Large intestine (tissue), 3 donors: ENCODE results near the gene TBC1D14. TPM values are rescaled to one million over a fixed set of nuclear protein-coding genes. Genes with fewer than 3 reads are reported as not detected.

Source experiments
- DNase-seq, 2 donors: peaks; one replicate each; pipeline versions ENCODE4 v3.0.0 to v3.0.0-alpha.2; 2013
- H3K27ac ChIP-seq: one replicate; pipeline ENCODE4 v1.5.1; 2013; ENCODE audit warnings: low read length
- H3K27me3 ChIP-seq: 2 replicates; pipeline ENCODE4 v1.6.1; 2013; ENCODE audit warnings: low read length; ENCODE audit not compliant: control insufficient read depth, insufficient read depth
- H3K36me3 ChIP-seq: 2 replicates; pipeline ENCODE4 v1.6.1; 2013; ENCODE audit warnings: low read length; ENCODE audit not compliant: control insufficient read depth, insufficient read depth
- H3K4me1 ChIP-seq: one replicate; pipeline ENCODE4 v1.6.1; 2013; ENCODE audit warnings: low read length; ENCODE audit not compliant: control insufficient read depth, insufficient read depth
- H3K4me3 ChIP-seq: one replicate; pipeline ENCODE4 v1.5.1; 2013; ENCODE audit warnings: low read length
- H3K9me3 ChIP-seq: one replicate; pipeline ENCODE4 v1.6.1; 2013; ENCODE audit warnings: mild to moderate bottlenecking, low read depth, low read length, moderate library complexity; ENCODE audit not compliant: control insufficient read depth
- WGBS: methylation state at CpG from one replicate; pipeline ENCODE4 v1.1.5; 2013; ENCODE audit warnings: low lambda C conversion rate; ENCODE audit not compliant: insufficient coverage; 5-methylcytosine and 5-hydroxymethylcytosine counted together
- polyA plus RNA-seq: library from polyadenylated mRNA; unstranded; fragments of 120-200 nt; gene quantifications from one replicate; pipeline ENCODE4 v1.2.1, GENCODE V29; 2013

The TBC1D14 gene
- polyA plus RNA-seq, 1 donor, result 48.9 TPM

DNA sequence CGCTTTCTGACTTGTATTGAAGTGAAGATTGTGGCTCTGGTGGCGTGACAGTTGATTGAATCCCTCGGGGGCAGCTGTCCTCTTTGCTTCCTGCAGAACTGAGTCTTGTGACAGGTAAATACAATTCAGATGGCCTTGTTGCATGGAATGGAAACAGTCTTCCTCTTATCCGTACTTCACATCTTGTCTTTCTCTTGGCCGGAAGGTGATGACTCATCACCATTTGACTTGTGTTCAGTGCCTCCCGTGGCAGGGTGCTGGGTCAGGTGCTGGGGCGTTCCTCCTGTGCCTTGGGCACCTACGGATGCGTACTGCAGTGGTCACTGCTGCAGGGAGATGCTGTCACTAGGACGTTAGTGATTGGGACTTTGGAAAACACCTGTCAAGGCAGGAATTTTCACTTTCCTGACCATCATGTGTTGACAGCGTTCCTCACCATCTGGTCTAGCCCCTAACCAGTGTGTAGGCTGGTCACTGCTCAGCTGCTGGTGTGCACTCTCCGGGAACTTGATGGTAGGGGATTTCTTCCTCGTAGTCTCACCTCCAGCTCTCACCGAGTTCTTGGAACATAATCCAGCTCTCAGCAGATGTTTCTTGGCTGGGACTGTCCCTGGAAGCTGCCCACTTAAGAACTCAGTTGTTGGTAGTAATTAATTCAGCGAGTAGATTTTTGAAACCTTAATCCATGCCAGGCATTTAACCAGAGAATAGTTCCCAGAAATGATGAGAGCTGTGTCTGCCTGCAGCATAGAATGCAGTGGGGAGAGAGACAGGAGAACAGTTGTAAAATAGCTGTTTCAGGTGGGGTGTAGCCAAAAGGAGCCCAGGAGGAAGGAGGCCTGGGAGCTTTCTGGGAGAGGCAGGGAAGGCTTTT lies 7.2 kb downstream of the TBC1D14 start:
- H3K27ac ChIP-seq, result peak overlapping the region; percentile 97
- peaks cover 2% of the 10 kb centered on the region for H3K36me3 ChIP-seq
- peaks cover 53% of the 10 kb centered on the region for H3K4me1 ChIP-seq
- no CpG with 5 or more reads among the region's 15 CpGs for WGBS
- DNase-seq, result peak; percentile 85 to 91
- no peaks in the 10 kb centered on the region for H3K27me3 ChIP-seq
- H3K9me3 ChIP-seq, result no peaks in the 10 kb centered on the region
- no peak overlapping the region for H3K4me3 ChIP-seq

DNA sequence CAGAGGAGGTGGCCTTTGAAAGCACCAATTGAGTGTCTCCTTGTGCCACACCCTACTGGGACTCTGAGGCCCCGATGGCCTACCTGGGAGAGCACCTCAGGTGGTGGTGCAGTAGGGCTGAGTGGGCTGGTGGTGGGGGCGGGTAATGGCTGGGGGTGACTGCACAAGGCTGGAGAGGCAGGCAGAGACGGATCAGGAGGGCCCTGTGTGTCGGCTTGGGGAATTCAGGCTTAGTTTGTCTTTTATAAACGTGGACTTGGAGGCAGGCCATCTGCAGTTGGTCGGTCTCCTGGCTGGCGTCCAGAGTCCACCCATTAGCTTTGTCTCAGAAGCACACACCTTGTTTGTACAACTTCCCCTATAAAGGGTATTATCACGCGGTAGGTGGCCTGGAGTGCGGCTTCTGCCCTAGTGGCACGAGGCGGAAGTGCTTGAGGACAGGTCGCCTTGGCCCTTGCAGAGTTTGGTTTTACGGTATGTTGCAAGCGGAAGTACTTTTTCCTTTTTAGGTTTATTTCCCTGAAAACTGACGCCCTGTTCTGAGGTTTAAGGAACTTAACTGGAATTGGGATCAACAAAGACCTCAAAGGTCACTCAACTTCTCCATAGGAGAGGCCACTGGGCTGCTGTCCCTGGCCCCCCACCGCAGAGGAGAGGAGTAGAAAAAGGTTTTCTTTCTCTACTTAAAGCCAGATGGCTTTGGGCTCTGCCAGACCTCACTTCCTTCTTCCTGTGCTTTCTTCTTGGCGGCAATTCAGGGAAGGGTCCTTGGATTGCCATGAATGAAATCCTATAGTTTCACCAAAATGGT lies 8.0 kb downstream of the TBC1D14 start:
- peak; percentile 95 to 99 for DNase-seq
- H3K27ac ChIP-seq, result peak overlapping the region; percentile 97
- H3K36me3 ChIP-seq, result peaks cover 2% of the 10 kb centered on the region
- WGBS, result 50% methylated on average over 1 of the region's 18 CpGs
- H3K9me3 ChIP-seq, result no peaks in the 10 kb centered on the region
- no peak overlapping the region for H3K4me3 ChIP-seq
- peaks cover 48% of the 10 kb centered on the region for H3K4me1 ChIP-seq
- no peaks in the 10 kb centered on the region for H3K27me3 ChIP-seq

DNA sequence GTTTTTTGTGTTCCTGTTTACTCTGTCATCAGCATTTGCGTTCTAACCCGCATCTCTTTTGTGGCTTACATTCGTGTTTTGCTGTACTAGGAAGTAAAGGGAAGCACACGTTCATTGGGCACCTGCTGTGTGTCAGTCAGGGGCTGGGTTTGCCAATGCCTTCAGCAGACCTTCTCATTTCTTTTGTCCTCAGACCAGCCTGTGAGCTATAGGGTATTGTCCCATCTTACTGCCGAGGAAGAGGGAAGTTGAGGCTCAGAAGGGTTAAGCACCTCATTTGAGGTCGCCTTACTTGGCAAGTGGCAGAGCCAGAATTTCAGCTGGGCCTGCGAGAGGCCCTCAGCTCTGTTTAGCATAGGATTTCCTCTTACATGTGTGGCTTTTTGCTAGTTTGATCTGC lies 8.7 kb downstream of the TBC1D14 start:
- Histone ChIP-seq H3K9me3 (peaks cover under 1% of the 10 kb centered on the region), H3K27ac (peak overlapping the region; percentile 97), H3K4me3 (no peak overlapping the region), H3K27me3 (no peaks in the 10 kb centered on the region), H3K36me3 (peaks cover 4% of the 10 kb centered on the region), H3K4me1 (peaks cover 46% of the 10 kb centered on the region)
- no CpG with 5 or more reads among the region's 7 CpGs for WGBS
- peak in 1 of 2 donors; percentile 23 for DNase-seq

DNA sequence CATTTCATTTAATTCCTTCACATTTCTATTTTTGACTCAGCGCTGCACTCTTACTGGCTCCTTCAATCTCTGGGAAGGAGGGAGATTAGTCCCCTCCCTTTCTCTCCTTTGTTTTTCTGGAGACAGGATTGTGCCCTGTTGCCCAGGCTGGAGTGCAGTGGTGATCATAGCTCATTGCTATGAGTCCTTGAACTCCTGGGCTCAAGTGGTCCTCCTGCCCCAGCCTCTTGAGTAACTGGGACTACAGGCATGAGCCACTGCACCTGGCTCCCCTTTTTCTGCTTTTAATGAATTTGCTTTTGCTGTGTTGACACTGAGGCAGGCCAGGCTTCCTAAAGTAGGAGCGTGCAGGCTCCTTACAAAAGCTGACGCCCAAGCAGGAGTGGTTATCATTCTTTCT lies 10.5 kb downstream of the TBC1D14 start:
- DNase-seq, result peak in 1 of 2 donors; percentile 37
- no peak overlapping the region for H3K27ac ChIP-seq
- peaks cover 41% of the 10 kb centered on the region for H3K4me1 ChIP-seq
- peaks cover 20% of the 10 kb centered on the region for H3K36me3 ChIP-seq
- no CpG with 5 or more reads among the region's 3 CpGs for WGBS
- no peaks in the 10 kb centered on the region for H3K27me3 ChIP-seq
- H3K4me3 ChIP-seq, result no peak overlapping the region
- H3K9me3 ChIP-seq, result peaks cover 3% of the 10 kb centered on the region

DNA sequence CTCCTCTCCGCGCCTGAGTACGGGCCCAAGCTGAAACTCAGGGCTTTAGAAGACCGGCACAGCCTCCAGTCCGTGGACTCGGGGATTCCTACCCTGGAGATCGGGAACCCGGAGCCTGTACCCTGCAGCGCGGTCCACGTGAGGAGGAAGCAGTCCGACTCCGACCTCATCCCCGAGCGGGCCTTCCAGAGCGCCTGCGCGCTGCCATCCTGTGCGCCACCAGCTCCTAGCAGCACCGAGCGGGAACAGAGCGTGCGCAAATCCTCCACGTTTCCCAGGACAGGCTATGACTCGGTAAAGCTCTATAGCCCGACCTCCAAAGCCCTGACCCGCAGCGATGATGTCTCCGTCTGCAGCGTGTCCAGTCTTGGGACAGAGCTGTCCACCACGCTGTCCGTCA lies 13.9 kb downstream of the TBC1D14 start:
- Histone ChIP-seq H3K36me3 (peaks cover 29% of the 10 kb centered on the region), H3K27me3 (no peaks in the 10 kb centered on the region), H3K4me3 (no peak overlapping the region), H3K9me3 (peaks cover 3% of the 10 kb centered on the region), H3K27ac (no peak overlapping the region), H3K4me1 (peaks cover 29% of the 10 kb centered on the region)
- no peak for DNase-seq
- no CpG with 5 or more reads among the region's 32 CpGs for WGBS

DNA sequence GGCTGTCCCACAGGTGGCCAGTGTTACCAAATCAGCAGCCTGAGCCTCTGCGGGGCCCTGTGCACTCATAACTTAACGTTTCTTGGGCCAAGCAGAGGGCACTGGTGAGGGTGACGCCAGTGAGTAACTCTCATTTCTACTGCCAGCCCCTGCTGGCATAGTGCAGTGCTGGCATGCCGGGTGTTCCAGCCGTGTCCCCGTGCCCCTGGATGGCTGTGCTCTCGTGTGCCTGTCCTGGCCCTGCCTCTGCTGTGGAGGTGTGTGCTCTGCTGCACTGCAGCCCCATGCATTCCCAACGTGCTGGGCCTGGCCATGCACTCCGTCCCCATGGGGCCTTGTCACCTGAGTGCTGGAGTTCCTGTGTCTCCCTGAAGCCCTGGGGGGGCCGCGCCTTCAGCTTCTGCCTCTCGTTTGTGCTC lies 14.7 kb downstream of the TBC1D14 start:
- WGBS, result no CpG with 5 or more reads among the region's 12 CpGs
- Histone ChIP-seq H3K36me3 (peaks cover 29% of the 10 kb centered on the region), H3K9me3 (peaks cover 3% of the 10 kb centered on the region), H3K4me1 (peaks cover 34% of the 10 kb centered on the region), H3K4me3 (no peak overlapping the region), H3K27ac (no peak overlapping the region), H3K27me3 (no peaks in the 10 kb centered on the region)
- no peak for DNase-seq

DNA sequence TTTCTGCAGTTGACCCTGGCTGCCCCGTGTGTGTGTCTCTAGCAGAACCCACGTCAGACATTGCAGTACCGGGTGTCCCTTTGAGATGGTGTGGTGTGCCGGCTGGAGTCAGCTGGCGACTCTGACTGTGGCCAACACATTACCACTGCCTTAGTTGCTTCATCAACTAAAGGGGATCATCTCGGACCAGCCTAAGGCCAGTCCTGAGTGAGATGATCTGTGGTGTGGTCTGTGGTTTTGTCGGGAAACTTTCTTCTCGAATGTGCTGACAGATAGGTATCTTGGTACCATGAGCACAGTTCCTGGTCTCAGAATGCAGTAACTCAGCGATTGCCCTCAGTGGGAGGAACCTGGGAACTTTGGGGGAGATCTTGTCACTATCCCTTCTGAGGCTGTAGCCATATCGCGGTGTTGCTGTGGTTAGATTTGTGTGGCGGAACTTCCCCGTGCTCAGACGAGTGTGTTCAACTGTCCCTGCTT lies 15.8 kb downstream of the TBC1D14 start:
- peaks cover 39% of the 10 kb centered on the region for H3K4me1 ChIP-seq
- no CpG with 5 or more reads among the region's 14 CpGs for WGBS
- no peak overlapping the region for H3K27ac ChIP-seq

DNA sequence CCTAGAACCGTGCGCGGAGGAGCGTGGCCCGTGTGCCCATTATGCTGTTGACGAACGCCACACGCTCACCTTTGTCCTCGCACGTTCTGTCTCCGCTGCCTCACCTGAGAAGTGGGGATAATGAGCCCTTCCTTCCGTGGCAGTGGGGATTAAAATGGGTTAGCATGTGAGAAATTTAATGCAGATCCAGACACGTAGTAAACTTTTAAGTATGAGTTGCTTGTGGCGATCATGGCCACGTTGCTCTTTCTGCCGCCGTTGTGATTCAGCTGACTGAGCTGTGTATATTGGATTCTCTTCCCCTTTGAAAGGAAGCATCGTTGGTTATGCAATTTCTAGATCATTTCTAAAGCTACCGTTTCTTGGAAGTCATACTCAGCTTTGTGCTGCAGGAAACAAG lies 16.5 kb downstream of the TBC1D14 start:
- peak overlapping the region; percentile 88 for H3K27ac ChIP-seq
- H3K9me3 ChIP-seq, result peaks cover 3% of the 10 kb centered on the region
- H3K4me1 ChIP-seq, result peaks cover 45% of the 10 kb centered on the region
- DNase-seq, result no peak
- H3K36me3 ChIP-seq, result peaks cover 29% of the 10 kb centered on the region
- H3K4me3 ChIP-seq, result no peak overlapping the region
- WGBS, result 60% methylated on average over 1 of the region's 19 CpGs
- H3K27me3 ChIP-seq, result no peaks in the 10 kb centered on the region

More for the DNA sequence above, 15.8 kb downstream of the TBC1D14 start:
- H3K27me3 ChIP-seq, result no peaks in the 10 kb centered on the region
- DNase-seq, result no peak
- H3K4me3 ChIP-seq, result no peak overlapping the region
- peaks cover 3% of the 10 kb centered on the region for H3K9me3 ChIP-seq
- peaks cover 29% of the 10 kb centered on the region for H3K36me3 ChIP-seq

DNA sequence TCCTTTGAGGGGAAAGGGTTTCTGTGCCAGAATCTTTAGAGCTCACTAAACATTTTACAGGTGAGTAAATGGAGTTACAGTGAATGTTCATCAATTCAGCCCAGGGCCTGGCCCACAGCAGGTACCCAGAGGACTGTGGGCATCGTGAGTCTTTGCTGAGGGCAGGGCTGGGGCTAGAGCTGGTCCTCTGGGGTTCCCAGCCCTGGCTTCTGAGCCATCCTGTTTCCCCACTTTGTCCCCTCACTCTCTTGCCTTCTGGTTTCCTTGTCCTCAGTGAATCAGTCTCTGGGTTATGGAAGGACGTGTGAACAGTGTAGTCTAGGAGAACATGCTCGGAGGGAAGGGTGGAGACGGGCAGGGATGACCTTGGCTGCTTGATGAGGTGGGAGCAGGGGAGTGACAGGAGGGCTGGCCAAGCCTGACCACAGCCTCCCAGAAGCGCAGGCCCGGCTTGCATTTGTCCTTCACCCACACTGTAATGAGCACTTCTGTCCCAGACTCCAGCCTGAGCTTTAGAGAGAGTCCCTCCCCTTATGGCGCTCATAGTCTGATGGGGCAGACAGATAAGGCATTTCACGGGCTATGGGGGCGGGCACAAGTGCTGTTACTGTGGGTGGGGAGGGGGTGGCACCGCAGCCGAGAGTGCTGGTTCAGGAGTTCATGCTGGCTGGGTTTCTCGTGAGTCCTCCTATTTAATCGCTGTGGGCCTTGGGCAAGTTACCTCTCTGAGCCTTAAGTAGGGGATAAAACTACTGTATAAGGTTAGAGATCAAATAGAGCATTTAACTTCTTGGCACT lies 17.3 kb downstream of the TBC1D14 start:
- Histone ChIP-seq H3K4me3 (no peak overlapping the region), H3K9me3 (peaks cover 3% of the 10 kb centered on the region), H3K27ac (peak overlapping the region; percentile 88), H3K4me1 (peaks cover 49% of the 10 kb centered on the region), H3K36me3 (peaks cover 29% of the 10 kb centered on the region), H3K27me3 (no peaks in the 10 kb centered on the region)
- WGBS, result no CpG with 5 or more reads among the region's 13 CpGs
- DNase-seq, result peak; percentile 89 to 95

DNA sequence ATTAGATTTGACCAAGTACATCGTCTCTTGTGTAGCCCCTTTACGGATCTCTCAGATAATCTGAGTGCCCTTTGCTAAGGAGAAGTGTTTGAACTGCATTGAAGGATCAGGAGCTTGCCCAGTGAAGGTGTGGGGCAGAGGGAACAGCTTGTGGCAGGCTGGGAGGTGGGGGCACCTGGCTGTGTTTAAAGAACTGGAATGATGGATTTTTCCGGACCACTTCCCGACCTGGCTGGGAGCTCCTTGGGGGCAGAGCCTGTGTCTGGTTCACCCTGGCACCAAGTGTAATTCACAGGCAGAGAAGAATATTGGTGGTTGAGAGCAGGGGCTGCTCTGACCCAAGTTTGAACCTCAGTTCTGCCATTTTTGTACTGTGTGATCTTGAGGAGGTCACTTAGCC lies 18.5 kb downstream of the TBC1D14 start:
- Histone ChIP-seq H3K4me1 (peaks cover 49% of the 10 kb centered on the region), H3K4me3 (no peak overlapping the region), H3K27ac (peak overlapping the region; percentile 88), H3K9me3 (peaks cover 3% of the 10 kb centered on the region), H3K36me3 (peaks cover 29% of the 10 kb centered on the region), H3K27me3 (no peaks in the 10 kb centered on the region)
- WGBS, result no CpG with 5 or more reads among the region's 4 CpGs
- no peak for DNase-seq
